HG03558 (cell line): ENCODE measurements around the gene VKORC1L1.
"Not testable (repeated sequence)": the region's sequence is repeated elsewhere in the genome, so short reads cannot be mapped to it uniquely, and the experiment has no call there.

ENCODE experiments used
- ATAC-seq: cut with Tn5 transposase; IDR thresholded peaks from one replicate; pipeline ENCODE4 v1.9.1; 2021; ENCODE audit warnings: moderate number of reproducible peaks; ENCODE audit not compliant: unreplicated experiment; ENCODE audit errors: extremely low read depth

VKORC1L1 gene

GRCh38 chr7:65872776-65873581, at the start of gene VKORC1L1:
Gene VKORC1L1, plus strand, starts transcription at chr7:65873074. Its CDS starts 298 bp downstream, at chr7:65873372.
- ATAC-seq = peak; percentile 76

GRCh38 chr7:65827366-65827765, 45.5 kb upstream of the VKORC1L1 start:
- no peak for ATAC-seq

- no peak for ATAC-seq
Measured at GRCh38 chr7:65832281-65832680, 40.6 kb upstream of the VKORC1L1 start.

GRCh38 chr7:65836684-65837083, 36.2 kb upstream of the VKORC1L1 start:
- not testable (repeated sequence) for ATAC-seq

- ATAC-seq = not testable (repeated sequence)
Measured at GRCh38 chr7:65837541-65837956, 35.3 kb upstream of the VKORC1L1 start.

- ATAC-seq = no peak
Measured at GRCh38 chr7:65839846-65840245, 33.0 kb upstream of the VKORC1L1 start.

GRCh38 chr7:65840446-65840845, 32.4 kb upstream of the VKORC1L1 start:
- ATAC-seq = no peak

GRCh38 chr7:65843616-65844015, 29.3 kb upstream of the VKORC1L1 start:
- not testable (repeated sequence) for ATAC-seq

GRCh38 chr7:65846008-65846570, 26.8 kb upstream of the VKORC1L1 start:
- no peak for ATAC-seq

- not testable (repeated sequence) for ATAC-seq
Measured at GRCh38 chr7:65853426-65853825, 19.4 kb upstream of the VKORC1L1 start.

GRCh38 chr7:65853892-65854291, 19.0 kb upstream of the VKORC1L1 start:
- not testable (repeated sequence) for ATAC-seq

- not testable (repeated sequence) for ATAC-seq
Measured at GRCh38 chr7:65857321-65857894, 15.5 kb upstream of the VKORC1L1 start.

GRCh38 chr7:65858660-65859059, 14.2 kb upstream of the VKORC1L1 start:
- ATAC-seq = not testable (repeated sequence)

- ATAC-seq = not testable (repeated sequence)
Measured at GRCh38 chr7:65866244-65866643, 6.6 kb upstream of the VKORC1L1 start.

- ATAC-seq = not testable (repeated sequence)
Measured at GRCh38 chr7:65867681-65868080, 5.2 kb upstream of the VKORC1L1 start.

GRCh38 chr7:65869312-65869711, 3.6 kb upstream of the VKORC1L1 start:
- not testable (repeated sequence) for ATAC-seq

GRCh38 chr7:65871451-65871850, 1.4 kb upstream of the VKORC1L1 start:
- not testable (repeated sequence) for ATAC-seq

GRCh38 chr7:65873582-65874193, 814 bp downstream of the VKORC1L1 start:
- ATAC-seq = not testable (repeated sequence)

- not testable (repeated sequence) for ATAC-seq
Measured at GRCh38 chr7:65875715-65876114, 2.8 kb downstream of the VKORC1L1 start.

GRCh38 chr7:65879292-65880153, 6.6 kb downstream of the VKORC1L1 start:
- not testable (repeated sequence) for ATAC-seq
